MM.1S (cell line): Measurements from ENCODE around the gene ABCA2.

Experiments used
- DNase-seq: peaks from one replicate; pipeline ENCODE4 v3.0.0-alpha.2; 2015
- H2AFZ ChIP-seq: fragments of 300-600 bp; sonication (generic); 2 replicates; pipeline ENCODE4 v1.6.0; 2016; ENCODE audit warnings: antibody characterized with exemption, low read length
- H3F3A ChIP-seq: fragments of 300-600 bp; sonication (generic); 2 replicates; pipeline ENCODE4 v1.6.1; 2016; ENCODE audit warnings: mild to moderate bottlenecking, antibody characterized with exemption, low read length, moderate library complexity, mixed read lengths; ENCODE audit not compliant: insufficient read depth
- H3K27ac ChIP-seq: fragments of 300-600 bp; sonication (generic); 2 replicates; pipeline ENCODE4 v1.5.1; 2016; ENCODE audit warnings: mild to moderate bottlenecking, low read length
- H3K27me3 ChIP-seq: fragments of 300-600 bp; sonication (generic); replicated peaks from 2 replicates; pipeline ENCODE4 v1.6.0; 2016; ENCODE audit warnings: low read length; ENCODE audit not compliant: insufficient read depth
- H3K36me3 ChIP-seq: fragments of 300-600 bp; sonication (generic); replicated peaks from 2 replicates; pipeline ENCODE4 v1.6.1; 2016; ENCODE audit warnings: mild to moderate bottlenecking, low read length, mixed read lengths; ENCODE audit not compliant: insufficient read depth
- H3K4me1 ChIP-seq: fragments of 300-600 bp; sonication (generic); 2 replicates; pipeline ENCODE4 v1.6.1; 2016; ENCODE audit warnings: low read length, mixed read lengths
- H3K4me2 ChIP-seq: fragments of 300-600 bp; sonication (generic); 2 replicates; pipeline ENCODE4 v1.6.0; 2016; ENCODE audit warnings: low read depth, low read length
- H3K4me3 ChIP-seq: fragments of 300-600 bp; sonication (generic); 2 replicates; pipeline ENCODE4 v1.5.1; 2016; ENCODE audit warnings: low read length, mixed read lengths
- H3K79me2 ChIP-seq: fragments of 300-600 bp; sonication (generic); 2 replicates; pipeline ENCODE4 v1.6.1; 2016; ENCODE audit warnings: mixed run types, low read length, mixed read lengths
- H3K9ac ChIP-seq: fragments of 300-600 bp; sonication (generic); 2 replicates; pipeline ENCODE4 v1.6.1; 2016; ENCODE audit warnings: low read length, mixed read lengths
- H3K9me2 ChIP-seq: fragments of 300-600 bp; sonication (generic); replicated peaks from 2 replicates; pipeline ENCODE4 v1.6.1; 2016; ENCODE audit warnings: mild to moderate bottlenecking, low read length, mixed read lengths; ENCODE audit not compliant: insufficient read depth
- H3K9me3 ChIP-seq: fragments of 300-600 bp; sonication (generic); replicated peaks from 2 replicates; pipeline ENCODE4 v1.6.1; 2016; ENCODE audit warnings: mild to moderate bottlenecking, low read length, mixed read lengths; ENCODE audit not compliant: insufficient read depth
- H4K20me1 ChIP-seq: fragments of 300-600 bp; sonication (generic); 2 replicates; pipeline ENCODE4 v1.6.1; 2016; ENCODE audit warnings: mild to moderate bottlenecking, low read length, moderate library complexity, mixed read lengths; ENCODE audit not compliant: insufficient read depth
- CTCF ChIP-seq: fragments of 300-600 bp; sonication (generic); IDR thresholded peaks from 2 replicates; pipeline ENCODE4 v1.5.1; 2016; ENCODE audit warnings: antibody characterized with exemption, low read length, mixed read lengths
- EZH2 ChIP-seq: fragments of 300-600 bp; sonication (generic); optimal IDR thresholded peaks from 2 replicates; pipeline ENCODE3; 2017; ENCODE audit warnings: low read depth, mild to moderate bottlenecking, antibody characterized with exemption, low read length, mixed read lengths
- EZH2phosphoT487 ChIP-seq: fragments of 300-600 bp; sonication (generic); IDR thresholded peaks from 2 replicates; pipeline ENCODE4 v1.6.1; 2018; ENCODE audit warnings: antibody characterized with exemption, low read length

Gene ABCA2

GRCh38 chr9:137021979-137022661 lies 5.9 kb downstream of the ABCA2 start:
- no peak overlapping the region for H2AFZ ChIP-seq
- no peaks in the 10 kb centered on the region for H3K9me3 ChIP-seq
- no peak overlapping the region for H3K4me2 ChIP-seq
- TF ChIP-seq EZH2 (no peak), EZH2phosphoT487 (no peak)
- no peaks in the 10 kb centered on the region for H3K9me2 ChIP-seq
- H3K4me1 ChIP-seq: peaks cover 4% of the 10 kb centered on the region; the same call in 1 of the 2 replicates
- no peak overlapping the region for H3K9ac ChIP-seq
- peak; percentile 70 for DNase-seq
- H3K36me3 ChIP-seq: no peaks in the 10 kb centered on the region
- H3K27ac ChIP-seq: no peak overlapping the region
- H3K4me3 ChIP-seq: no peak overlapping the region
- no peaks in the 10 kb centered on the region for H4K20me1 ChIP-seq
- no peaks in the 10 kb centered on the region for H3K79me2 ChIP-seq
- no peaks in the 10 kb centered on the region for H3F3A ChIP-seq
- peaks cover 44% of the 10 kb centered on the region for H3K27me3 ChIP-seq

- Histone ChIP-seq H4K20me1 (no peaks in the 10 kb centered on the region), H3K36me3 (no peaks in the 10 kb centered on the region), H3K9me2 (no peaks in the 10 kb centered on the region), H3K9ac (no peak overlapping the region), H2AFZ (no peak overlapping the region), H3K27ac (no peak overlapping the region), H3K4me1 (peaks cover 4% of the 10 kb centered on the region; the same call in 1 of the 2 replicates), H3K4me3 (no peak overlapping the region), H3K27me3 (peaks cover 38% of the 10 kb centered on the region), H3F3A (no peaks in the 10 kb centered on the region), H3K9me3 (no peaks in the 10 kb centered on the region), H3K4me2 (no peak overlapping the region), H3K79me2 (no peaks in the 10 kb centered on the region)
- TF ChIP-seq CTCF (no peak), EZH2 (no peak), EZH2phosphoT487 (no peak)
- DNase-seq: no peak
These were observed 6.5 kb downstream of the ABCA2 start for GRCh38 chr9:137021568-137021978.

GRCh38 chr9:137020771-137021567 lies 7.1 kb downstream of the ABCA2 start:
- peaks cover 37% of the 10 kb centered on the region for H3K27me3 ChIP-seq
- H3F3A ChIP-seq: no peaks in the 10 kb centered on the region
- H4K20me1 ChIP-seq: no peaks in the 10 kb centered on the region
- H3K9me3 ChIP-seq: no peaks in the 10 kb centered on the region
- no peak overlapping the region for H2AFZ ChIP-seq
- TF ChIP-seq EZH2phosphoT487 (no peak), EZH2 (no peak), CTCF (no peak)
- no peak for DNase-seq
- no peak overlapping the region for H3K27ac ChIP-seq
- H3K4me1 ChIP-seq: peaks cover 2% of the 10 kb centered on the region; the same call in 1 of the 2 replicates
- no peak overlapping the region for H3K4me3 ChIP-seq
- no peaks in the 10 kb centered on the region for H3K36me3 ChIP-seq
- no peaks in the 10 kb centered on the region for H3K9me2 ChIP-seq
- no peaks in the 10 kb centered on the region for H3K79me2 ChIP-seq
- no peak overlapping the region for H3K4me2 ChIP-seq
- H3K9ac ChIP-seq: no peak overlapping the region
